Posterior vena cava (tissue), 2 donors: ENCODE results near the gene VAMP5. TPM values are rescaled to one million over a fixed set of nuclear protein-coding genes. Genes with fewer than 3 reads are reported as not detected.
"Not testable (repeated sequence)": the region's sequence is repeated elsewhere in the genome, so short reads cannot be mapped to it uniquely, and the experiment has no call there.

ENCODE experiments used
- DNase-seq: peaks from one replicate; pipeline ENCODE4 v3.0.0-alpha.2; 2020; ENCODE audit warnings: low spot score
- intact Hi-C, 2 donors: fragments of 100-400 bp; cut with DNase I; formaldehyde crosslinking; loops; one replicate each; pipeline versions ENCODE4 v1.14.1 to v1.14.2; 2022 to 2023
- long read RNA-seq, 2 donors: library from polyadenylated mRNA; unstranded; transcript quantifications; one replicate each; pipeline ENCODE4 v2.0.0, GENCODE V29; 2020 to 2021
- total RNA-seq, 2 donors: library from RNA; stranded (reverse); fragmentation: NEBNext Ultra II Directional; extraction: Animal tissue kit (Norgen Biotek cat#: 25700); gene quantifications; one replicate each; pipeline ENCODE4 v1.2.1, GENCODE V29; 2021
- donor health status: DM: yes; HTN: yes; CAD: no.
- donor health status: DM: yes; HTN: yes; CAD: no.

Gene VAMP5
- 10 to 100 TPM; 79.9 to 96.2 TPM for total RNA-seq
- long read RNA-seq, donor 1, transcript VAMP5-201 (3 exons, 689 nt), result major isoform, 17 of 19 reads
- long read RNA-seq, donor 1, partial matches to known transcripts, result 0 of 19 reads
- long read RNA-seq, donor 1, other reads (novel, unspliced or antisense), result 2 of 19 reads
- long read RNA-seq, donor 2, transcript VAMP5-201 (3 exons, 689 nt), result major isoform, 31 of 33 reads
- long read RNA-seq, donor 2, partial matches to known transcripts, result 0 of 33 reads
- long read RNA-seq, donor 2, other reads (novel, unspliced or antisense), result 1 of 33 reads

GRCh38 chr2:85584354-85584856, at the start of gene VAMP5:
TSS of gene VAMP5 (plus strand) at chr2:85584431. CDS start at chr2:85584491, 60 bp downstream.
- intact Hi-C loops, result no loop called here

GRCh38 chr2:85534881-85535280, 49.4 kb upstream of the VAMP5 start:
- intact Hi-C loops, result no loop called here

More at GRCh38 chr2:85584354-85584856, at the start of gene VAMP5:
- no peak for DNase-seq

GRCh38 chr2:85536479-85536878, 47.8 kb upstream of the VAMP5 start:
- no peak for DNase-seq
- intact Hi-C loops, result no loop called here

More at GRCh38 chr2:85534881-85535280, 49.4 kb upstream of the VAMP5 start:
- DNase-seq, result no peak

- intact Hi-C loops, result no loop called here
Observed at GRCh38 chr2:85537600-85538506, 46.4 kb upstream of the VAMP5 start.

GRCh38 chr2:85538507-85539360, 45.5 kb upstream of the VAMP5 start, which contains the start of gene MAT2A:
TSS of gene MAT2A (plus strand) at chr2:85539168. CDS start at chr2:85539288, 120 bp downstream.
- intact Hi-C loops, result no loop called here

More at GRCh38 chr2:85537600-85538506, 46.4 kb upstream of the VAMP5 start:
- peak; percentile 87 for DNase-seq

GRCh38 chr2:85539361-85540132, 44.7 kb upstream of the VAMP5 start:
- intact Hi-C loops, result no loop called here
- peak; percentile 94 for DNase-seq

More at GRCh38 chr2:85538507-85539360, 45.5 kb upstream of the VAMP5 start, which contains the start of gene MAT2A:
- DNase-seq, result peak; percentile 98

- no peak for DNase-seq
- intact Hi-C loops, result no loop called here
Observed at GRCh38 chr2:85540133-85540648, 44.0 kb upstream of the VAMP5 start.

GRCh38 chr2:85541262-85541661, 43.0 kb upstream of the VAMP5 start:
- intact Hi-C loops, result no loop called here
- DNase-seq, result no peak

GRCh38 chr2:85541753-85542457, 42.3 kb upstream of the VAMP5 start:
- intact Hi-C loops, result no loop called here
- no peak for DNase-seq

- no peak for DNase-seq
- intact Hi-C loops, result no loop called here
Observed at GRCh38 chr2:85542777-85543176, 41.5 kb upstream of the VAMP5 start.

GRCh38 chr2:85544254-85544691, 40.0 kb upstream of the VAMP5 start:
- intact Hi-C loops, DNase-seq: not testable (repeated sequence)

GRCh38 chr2:85544915-85545779, 39.1 kb upstream of the VAMP5 start:
- intact Hi-C loops, result loop anchor here in 1 of 2 donors (5.0 kb wide), 1 partner anchor 113 kb away; no protein-coding TSS in a partner anchor
- not testable (repeated sequence) for DNase-seq

GRCh38 chr2:85545780-85546240, 38.4 kb upstream of the VAMP5 start:
- no peak for DNase-seq
- intact Hi-C loops, result loop anchor here in 1 of 2 donors (5.0 kb wide), 1 partner anchor 114 kb away; no protein-coding TSS in a partner anchor

- intact Hi-C loops, result loop anchor here in 1 of 2 donors (5.0 kb wide), 1 partner anchor 115 kb away; no protein-coding TSS in a partner anchor
- DNase-seq, result no peak
Observed at GRCh38 chr2:85547089-85547858, 37.0 kb upstream of the VAMP5 start.
